C4-2B (cell line): ENCODE results near the gene TENM4.

ENCODE experiments used
- CTCF ChIP-seq: fragments of 450-650 bp; conservative IDR thresholded peaks from 2 replicates; pipeline ENCODE4 v1.5.1; 2017; ENCODE audit warnings: mild to moderate bottlenecking
- ZFX ChIP-seq: fragments of 450-650 bp; IDR thresholded peaks from 2 replicates; pipeline ENCODE4 v1.6.1; 2017

GRCh38 chr11:79413268-79413667, 27.6 kb downstream of the TENM4 start:
- TF ChIP-seq CTCF (no peak), ZFX (no peak)
